ENCODE data around the gene RAD51B.

DNA sequence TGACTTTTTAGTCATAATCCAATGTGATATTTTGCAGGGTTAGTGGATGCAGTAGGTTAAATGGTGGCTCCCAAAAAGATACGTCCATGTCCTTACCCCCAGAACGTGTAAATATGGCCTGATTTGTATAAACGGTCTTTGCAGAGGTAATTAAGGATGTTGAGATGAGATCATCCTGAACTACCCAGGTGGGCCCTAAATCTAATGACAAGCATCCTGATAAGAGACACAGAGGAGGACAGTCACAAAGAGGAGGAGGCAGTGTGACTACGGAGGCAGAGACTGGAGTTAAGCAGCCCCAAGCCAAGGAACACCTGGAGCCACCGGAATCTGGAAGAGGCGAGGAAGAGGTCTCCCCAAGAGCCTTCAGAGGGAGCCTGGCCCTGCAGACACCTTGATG lies 679.9 kb downstream of the RAD51B start:
- no peak for TF ChIP-seq ZNF473 (tag by site-specific recombination; IDR thresholded peaks at IDR 0.05)
- TF ChIP-seq, protein P1, sequence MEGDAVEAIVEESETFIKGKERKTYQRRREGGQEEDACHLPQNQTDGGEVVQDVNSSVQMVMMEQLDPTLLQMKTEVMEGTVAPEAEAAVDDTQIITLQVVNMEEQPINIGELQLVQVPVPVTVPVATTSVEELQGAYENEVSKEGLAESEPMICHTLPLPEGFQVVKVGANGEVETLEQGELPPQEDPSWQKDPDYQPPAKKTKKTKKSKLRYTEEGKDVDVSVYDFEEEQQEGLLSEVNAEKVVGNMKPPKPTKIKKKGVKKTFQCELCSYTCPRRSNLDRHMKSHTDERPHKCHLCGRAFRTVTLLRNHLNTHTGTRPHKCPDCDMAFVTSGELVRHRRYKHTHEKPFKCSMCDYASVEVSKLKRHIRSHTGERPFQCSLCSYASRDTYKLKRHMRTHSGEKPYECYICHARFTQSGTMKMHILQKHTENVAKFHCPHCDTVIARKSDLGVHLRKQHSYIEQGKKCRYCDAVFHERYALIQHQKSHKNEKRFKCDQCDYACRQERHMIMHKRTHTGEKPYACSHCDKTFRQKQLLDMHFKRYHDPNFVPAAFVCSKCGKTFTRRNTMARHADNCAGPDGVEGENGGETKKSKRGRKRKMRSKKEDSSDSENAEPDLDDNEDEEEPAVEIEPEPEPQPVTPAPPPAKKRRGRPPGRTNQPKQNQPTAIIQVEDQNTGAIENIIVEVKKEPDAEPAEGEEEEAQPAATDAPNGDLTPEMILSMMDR (tag by site-specific recombination; IDR thresholded peaks at IDR 0.05), result no peak
- no peak for TF ChIP-seq YY2 (tag by site-specific recombination; IDR thresholded peaks at IDR 0.05)
- TF ChIP-seq ZNF239 (tag by site-specific recombination; IDR thresholded peaks at IDR 0.05), result no peak
- TF ChIP-seq BCL11A (tag by site-specific recombination; IDR thresholded peaks at IDR 0.05; ENCODE audit: low read depth), result no peak
- no peak for TF ChIP-seq ZNF274 (IDR thresholded peaks at IDR 0.05; ENCODE audit: low read length)
- TF ChIP-seq ZNF274 (tag by site-specific recombination; IDR thresholded peaks at IDR 0.05; ENCODE audit: borderline replicate concordance), result no peak
- TF ChIP-seq, protein P2, sequence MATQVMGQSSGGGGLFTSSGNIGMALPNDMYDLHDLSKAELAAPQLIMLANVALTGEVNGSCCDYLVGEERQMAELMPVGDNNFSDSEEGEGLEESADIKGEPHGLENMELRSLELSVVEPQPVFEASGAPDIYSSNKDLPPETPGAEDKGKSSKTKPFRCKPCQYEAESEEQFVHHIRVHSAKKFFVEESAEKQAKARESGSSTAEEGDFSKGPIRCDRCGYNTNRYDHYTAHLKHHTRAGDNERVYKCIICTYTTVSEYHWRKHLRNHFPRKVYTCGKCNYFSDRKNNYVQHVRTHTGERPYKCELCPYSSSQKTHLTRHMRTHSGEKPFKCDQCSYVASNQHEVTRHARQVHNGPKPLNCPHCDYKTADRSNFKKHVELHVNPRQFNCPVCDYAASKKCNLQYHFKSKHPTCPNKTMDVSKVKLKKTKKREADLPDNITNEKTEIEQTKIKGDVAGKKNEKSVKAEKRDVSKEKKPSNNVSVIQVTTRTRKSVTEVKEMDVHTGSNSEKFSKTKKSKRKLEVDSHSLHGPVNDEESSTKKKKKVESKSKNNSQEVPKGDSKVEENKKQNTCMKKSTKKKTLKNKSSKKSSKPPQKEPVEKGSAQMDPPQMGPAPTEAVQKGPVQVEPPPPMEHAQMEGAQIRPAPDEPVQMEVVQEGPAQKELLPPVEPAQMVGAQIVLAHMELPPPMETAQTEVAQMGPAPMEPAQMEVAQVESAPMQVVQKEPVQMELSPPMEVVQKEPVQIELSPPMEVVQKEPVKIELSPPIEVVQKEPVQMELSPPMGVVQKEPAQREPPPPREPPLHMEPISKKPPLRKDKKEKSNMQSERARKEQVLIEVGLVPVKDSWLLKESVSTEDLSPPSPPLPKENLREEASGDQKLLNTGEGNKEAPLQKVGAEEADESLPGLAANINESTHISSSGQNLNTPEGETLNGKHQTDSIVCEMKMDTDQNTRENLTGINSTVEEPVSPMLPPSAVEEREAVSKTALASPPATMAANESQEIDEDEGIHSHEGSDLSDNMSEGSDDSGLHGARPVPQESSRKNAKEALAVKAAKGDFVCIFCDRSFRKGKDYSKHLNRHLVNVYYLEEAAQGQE (tag by site-specific recombination; IDR thresholded peaks at IDR 0.05), result no peak
- TF ChIP-seq ZBTB8A (tag by site-specific recombination; IDR thresholded peaks at IDR 0.05), result no peak
- TF ChIP-seq, protein P3, sequence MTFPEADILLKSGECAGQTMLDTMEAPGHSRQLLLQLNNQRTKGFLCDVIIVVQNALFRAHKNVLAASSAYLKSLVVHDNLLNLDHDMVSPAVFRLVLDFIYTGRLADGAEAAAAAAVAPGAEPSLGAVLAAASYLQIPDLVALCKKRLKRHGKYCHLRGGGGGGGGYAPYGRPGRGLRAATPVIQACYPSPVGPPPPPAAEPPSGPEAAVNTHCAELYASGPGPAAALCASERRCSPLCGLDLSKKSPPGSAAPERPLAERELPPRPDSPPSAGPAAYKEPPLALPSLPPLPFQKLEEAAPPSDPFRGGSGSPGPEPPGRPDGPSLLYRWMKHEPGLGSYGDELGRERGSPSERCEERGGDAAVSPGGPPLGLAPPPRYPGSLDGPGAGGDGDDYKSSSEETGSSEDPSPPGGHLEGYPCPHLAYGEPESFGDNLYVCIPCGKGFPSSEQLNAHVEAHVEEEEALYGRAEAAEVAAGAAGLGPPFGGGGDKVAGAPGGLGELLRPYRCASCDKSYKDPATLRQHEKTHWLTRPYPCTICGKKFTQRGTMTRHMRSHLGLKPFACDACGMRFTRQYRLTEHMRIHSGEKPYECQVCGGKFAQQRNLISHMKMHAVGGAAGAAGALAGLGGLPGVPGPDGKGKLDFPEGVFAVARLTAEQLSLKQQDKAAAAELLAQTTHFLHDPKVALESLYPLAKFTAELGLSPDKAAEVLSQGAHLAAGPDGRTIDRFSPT (tag by site-specific recombination; IDR thresholded peaks at IDR 0.05), result no peak
- no peak for TF ChIP-seq ZNF501 (tag by site-specific recombination; IDR thresholded peaks at IDR 0.05)
- TF ChIP-seq ZNF214 (tag by site-specific recombination; IDR thresholded peaks at IDR 0.05; ENCODE audit: borderline replicate concordance), result no peak
- no peak for TF ChIP-seq SETDB1 (IDR thresholded peaks at IDR 0.05; ENCODE audit: insufficient read length, low read length)
- TF ChIP-seq ZNF248 (tag by site-specific recombination; IDR thresholded peaks at IDR 0.05), result no peak

All from HEK293 (cell line).